Keratinocyte (primary cell): ENCODE data around the gene EIF2S2. TPM values are rescaled to one million over a fixed set of nuclear protein-coding genes. Genes with fewer than 3 reads are reported as not detected.

Source experiments
- DNase-seq: peaks from one replicate; pipeline ENCODE4 v3.0.0-alpha.2; 2011; ENCODE audit warnings: low read depth, missing footprints, low spot score
- FAIRE-seq: peaks from 2 replicates; lab custom pipeline; 2011; peaks lifted over from hg19 to GRCh38; lab: Jason Lieb, UNC
- H2AFZ ChIP-seq: 2 replicates; pipeline ENCODE4 v1.6.0; 2012; ENCODE audit warnings: low read length, control low read depth, inconsistent platforms; ENCODE audit not compliant: control insufficient read depth
- H3K27ac ChIP-seq: 2 replicates; pipeline ENCODE4 v1.5.1; 2011; ENCODE audit warnings: low read length; ENCODE audit not compliant: control insufficient read depth, insufficient read depth
- H3K27me3 ChIP-seq: 3 replicates; pipeline ENCODE4 v1.6.0; 2011; ENCODE audit warnings: low read length; ENCODE audit not compliant: control insufficient read depth, insufficient read depth; ENCODE audit errors: extremely low read depth
- H3K36me3 ChIP-seq, 2 experiments: 2 replicates in 1 of 2; 3 replicates in 1 of 2; pipeline ENCODE4 v1.5.1; 2011; ENCODE audit warnings: low read length in 2 of 2, mild to moderate bottlenecking in 1 of 2; ENCODE audit not compliant: control insufficient read depth in 2 of 2, insufficient read depth in 2 of 2; ENCODE audit errors: extremely low read depth in 1 of 2
- H3K4me1 ChIP-seq: 3 replicates; pipeline ENCODE4 v1.5.1; 2011; ENCODE audit warnings: low read length; ENCODE audit not compliant: control insufficient read depth, insufficient read depth; ENCODE audit errors: extremely low read depth
- H3K4me2 ChIP-seq: 3 replicates; pipeline ENCODE4 v1.6.0; 2011; ENCODE audit warnings: low read depth, low read length; ENCODE audit not compliant: control insufficient read depth, insufficient read depth; ENCODE audit errors: extremely low read depth
- H3K4me3 ChIP-seq, 3 experiments: fragments of 200-600 bp in 1 of 3; sonication (generic) in 1 of 3; 2 replicates in 2 of 3; 3 replicates in 1 of 3; pipeline ENCODE4 v1.5.1; 2011 to 2016; ENCODE audit warnings: low read length in 3 of 3, mild to moderate bottlenecking in 3 of 3, control low read depth in 2 of 3, inconsistent platforms in 1 of 3, low read depth in 1 of 3, mixed read lengths in 1 of 3, mixed run types in 1 of 3, moderate library complexity in 1 of 3; ENCODE audit not compliant: control insufficient read depth in 2 of 3, insufficient read depth in 2 of 3; ENCODE audit errors: extremely low read depth in 1 of 3
- H3K79me2 ChIP-seq: 2 replicates; pipeline ENCODE4 v1.6.0; 2012; ENCODE audit warnings: low read length; ENCODE audit not compliant: control insufficient read depth, insufficient read depth
- H3K9ac ChIP-seq: 3 replicates; pipeline ENCODE4 v1.6.0; 2011; ENCODE audit warnings: low read length; ENCODE audit not compliant: control insufficient read depth, insufficient read depth; ENCODE audit errors: extremely low read depth
- H3K9me1 ChIP-seq: 3 replicates; pipeline ENCODE4 v1.6.0; 2011; ENCODE audit warnings: low read length; ENCODE audit not compliant: control insufficient read depth, insufficient read depth; ENCODE audit errors: extremely low read depth
- H3K9me3 ChIP-seq: 2 replicates; pipeline ENCODE4 v1.5.1; 2012; ENCODE audit warnings: low read depth, low read length; ENCODE audit not compliant: control insufficient read depth
- H4K20me1 ChIP-seq: 3 replicates; pipeline ENCODE4 v1.6.0; 2011; ENCODE audit warnings: low read length; ENCODE audit not compliant: control insufficient read depth, insufficient read depth; ENCODE audit errors: extremely low read depth
- CTCF ChIP-seq, 3 experiments: IDR thresholded peaks in 1 of 3; conservative IDR thresholded peaks in 1 of 3; optimal IDR thresholded peaks in 1 of 3; 2 replicates in 2 of 3; 3 replicates in 1 of 3; pipeline versions ENCODE3 to v1.5.1; 2011; ENCODE audit warnings: low read length in 3 of 3, mild to moderate bottlenecking in 3 of 3, moderate library complexity in 2 of 3, control low read depth in 1 of 3, inconsistent platforms in 1 of 3; ENCODE audit not compliant: insufficient read depth in 2 of 3; ENCODE audit errors: extremely low read depth in 1 of 3
- EZH2 ChIP-seq: IDR thresholded peaks from one replicate; pipeline ENCODE4 v1.6.1; 2012; ENCODE audit warnings: inconsistent platforms, mild to moderate bottlenecking, low read length, moderate library complexity
- dilution Hi-C: fragments of 300-500 bp; cut with MboI; formaldehyde crosslinking; loops from one replicate; pipeline ENCODE4 v1.7.0; 2020; ENCODE audit warnings: low sequenced_read_pairs; ENCODE audit not compliant: extremely low pct_ligation_motif_present
- polyA plus RNA-seq, 5 experiments: library from polyadenylated mRNA; depleted of rRNA in 3 of 5; stranded (reverse) in 3 of 5; stranded (forward) in 1 of 5; unstranded in 1 of 5; fragments of >200 nt; gene quantifications; 1 replicate in 1 of 5; 2 replicates in 3 of 5; 3 replicates in 1 of 5; pipeline versions ENCODE4 v1.2.1 to v1.2.3, GENCODE V29; 2011 to 2012; ENCODE audit warnings: missing spikeins in 2 of 5, low read depth in 1 of 5, low replicate concordance in 1 of 5

Gene EIF2S2
- polyA plus RNA-seq, 1 donor (not counting 4 experiments of a cell fraction or from before 2014, with no cell fraction given): 131 TPM

GRCh38 chr20:34143951-34144350 is 31.9 kb upstream of the EIF2S2 start:
- Histone ChIP-seq H3K36me3 (no peaks in the 10 kb centered on the region), H3K4me3 (no peak overlapping the region), H3K27ac (no peak overlapping the region), H2AFZ (no peak overlapping the region), H3K9ac (no peak overlapping the region), H3K4me2 (no peak overlapping the region), H4K20me1 (no peaks in the 10 kb centered on the region), H3K9me3 (no peaks in the 10 kb centered on the region), H3K27me3 (peaks cover 3% of the 10 kb centered on the region), H3K9me1 (no peaks in the 10 kb centered on the region), H3K79me2 (no peaks in the 10 kb centered on the region), H3K4me1 (no peaks in the 10 kb centered on the region)
- no peak for TF ChIP-seq EZH2
- TF ChIP-seq CTCF (optimal IDR thresholded peaks at IDR 0.05 in 1 of 3, IDR thresholded peaks at IDR 0.05 in 1 of 3, conservative IDR thresholded peaks at IDR 0.05 in 1 of 3; ENCODE audit: extremely low read depth in 1 of 3, insufficient read depth in 2 of 3, low read length in 3 of 3): no peak
- no peak for DNase-seq
- dilution Hi-C loops: no loop called here
- no peak for FAIRE-seq

- H3K4me3 ChIP-seq: no peak overlapping the region
Observed at GRCh38 chr20:34142121-34142520, 30.1 kb upstream of the EIF2S2 start.

More at GRCh38 chr20:34142121-34142520, 30.1 kb upstream of the EIF2S2 start:
- no peaks in the 10 kb centered on the region for H3K9me1 ChIP-seq
- H3K36me3 ChIP-seq: no peaks in the 10 kb centered on the region
- H3K27ac ChIP-seq: no peak overlapping the region
- TF ChIP-seq EZH2 (no peak), CTCF (optimal IDR thresholded peaks at IDR 0.05 in 1 of 3, IDR thresholded peaks at IDR 0.05 in 1 of 3, conservative IDR thresholded peaks at IDR 0.05 in 1 of 3; ENCODE audit: extremely low read depth in 1 of 3, insufficient read depth in 2 of 3, low read length in 3 of 3) (no peak)
- no peaks in the 10 kb centered on the region for H3K79me2 ChIP-seq
- H2AFZ ChIP-seq: no peak overlapping the region
- H3K27me3 ChIP-seq: peaks cover 3% of the 10 kb centered on the region
- dilution Hi-C loops: no loop called here
- H3K9me3 ChIP-seq: no peaks in the 10 kb centered on the region
- no peaks in the 10 kb centered on the region for H3K4me1 ChIP-seq
- H4K20me1 ChIP-seq: no peaks in the 10 kb centered on the region
- no peak for DNase-seq
- no peak overlapping the region for H3K4me2 ChIP-seq
- H3K9ac ChIP-seq: no peak overlapping the region
- no peak for FAIRE-seq
